OCI-LY1 (cell line): ENCODE results near the gene KRTAP22-2.

ENCODE experiments used
- H2AFZ ChIP-seq: fragments of 200-600 bp; sonication (generic), shearing (Covaris generic); 2 replicates; pipeline ENCODE4 v1.6.0; 2014; ENCODE audit warnings: antibody characterized with exemption, mild to moderate bottlenecking, low read length
- H3F3A ChIP-seq: fragments of 200-600 bp; sonication (generic), shearing (Covaris generic); 2 replicates; pipeline ENCODE4 v1.6.0; 2014; ENCODE audit warnings: mild to moderate bottlenecking, antibody characterized with exemption, low read length, moderate library complexity; ENCODE audit not compliant: insufficient read depth
- H3K27ac ChIP-seq: fragments of 200-600 bp; sonication (generic); 2 replicates; pipeline ENCODE4 v1.5.1; 2014; ENCODE audit warnings: low read length, mixed run types, mild to moderate bottlenecking, low read depth; ENCODE audit not compliant: poor library complexity, severe bottlenecking
- H3K27me3 ChIP-seq: fragments of 200-600 bp; sonication (generic); 2 replicates; pipeline ENCODE4 v1.6.0; 2014; ENCODE audit warnings: antibody characterized with exemption, mild to moderate bottlenecking, low read length, moderate library complexity; ENCODE audit not compliant: insufficient read depth
- H3K36me3 ChIP-seq: fragments of 200-600 bp; sonication (generic); 2 replicates; pipeline ENCODE4 v1.6.1; 2014; ENCODE audit warnings: mild to moderate bottlenecking, antibody characterized with exemption, low read length, moderate library complexity, mixed read lengths; ENCODE audit not compliant: insufficient read depth
- H3K4me1 ChIP-seq: fragments of 200-600 bp; sonication (generic); 2 replicates; pipeline ENCODE4 v1.5.1; 2014; ENCODE audit warnings: mild to moderate bottlenecking, low read length, moderate library complexity; ENCODE audit not compliant: insufficient read depth, severe bottlenecking
- H3K4me2 ChIP-seq: fragments of 200-600 bp; sonication (generic), shearing (Covaris generic); 2 replicates; pipeline ENCODE4 v1.6.1; 2014; ENCODE audit warnings: low read length
- H3K4me3 ChIP-seq: fragments of 200-600 bp; sonication (generic); 2 replicates; pipeline ENCODE4 v1.5.1; 2014; ENCODE audit warnings: low read length, low read depth, mild to moderate bottlenecking, mixed read lengths; ENCODE audit not compliant: poor library complexity, severe bottlenecking
- H3K79me2 ChIP-seq: fragments of 200-600 bp; shearing (Covaris generic); 2 replicates; pipeline ENCODE4 v1.6.1; 2016; ENCODE audit warnings: mixed run types, low read length, mixed read lengths; ENCODE audit not compliant: insufficient read depth
- H3K9ac ChIP-seq: fragments of 200-600 bp; sonication (generic), shearing (Covaris generic); 2 replicates; pipeline ENCODE4 v1.6.1; 2014; ENCODE audit warnings: mild to moderate bottlenecking, low read length, mixed read lengths
- H3K9me2 ChIP-seq: fragments of 200-600 bp; sonication (generic), shearing (Covaris generic); 2 replicates; pipeline ENCODE4 v1.6.1; 2014; ENCODE audit warnings: low read depth, mild to moderate bottlenecking, low read length, mixed read lengths
- H3K9me3 ChIP-seq: fragments of 200-600 bp; shearing (Covaris generic); 2 replicates; pipeline ENCODE4 v1.6.1; 2014; ENCODE audit warnings: low read length, mixed read lengths
- H4K20me1 ChIP-seq: fragments of 200-600 bp; sonication (generic), shearing (Covaris generic); 2 replicates; pipeline ENCODE4 v1.6.0; 2016; ENCODE audit warnings: mild to moderate bottlenecking, low read length; ENCODE audit not compliant: insufficient read depth
- EZH2 ChIP-seq: fragments of 200-600 bp; sonication (generic), shearing (Covaris generic); IDR thresholded peaks from 2 replicates; pipeline ENCODE4 v1.8.0; 2017; ENCODE audit warnings: borderline replicate concordance, mixed run types, mild to moderate bottlenecking, antibody characterized with exemption, low read length, moderate library complexity, mixed read lengths
- TF ChIP-seq, protein P1 (sequence below): fragments of 200-600 bp; sonication (generic), shearing (Covaris generic); IDR thresholded peaks from 2 replicates; pipeline ENCODE4 v1.5.1; 2017; ENCODE audit warnings: mild to moderate bottlenecking, antibody characterized with exemption, low read length, moderate library complexity, mixed read lengths

KRTAP22-2 gene

DNA sequence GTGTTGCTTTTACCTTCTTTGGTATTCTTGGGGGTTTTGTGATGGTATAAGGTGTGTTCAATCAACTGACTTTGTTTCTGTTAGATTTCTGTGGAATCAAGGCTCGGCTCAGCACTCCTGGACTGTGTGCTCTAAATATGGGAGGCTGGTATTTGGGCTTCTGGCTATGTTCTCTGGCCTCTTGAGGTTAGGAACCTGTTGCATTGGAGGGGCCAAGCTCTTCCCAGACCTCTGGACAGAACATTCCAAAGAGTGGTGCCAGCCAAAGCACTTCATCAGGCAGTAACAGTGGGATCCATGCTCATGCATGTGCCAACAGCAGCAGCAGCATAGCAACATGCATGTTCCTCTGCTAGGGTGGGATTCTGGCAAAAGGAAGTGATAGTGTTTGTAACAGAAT is 37.4 kb downstream of the KRTAP22-2 start:
- TF ChIP-seq, protein P1, sequence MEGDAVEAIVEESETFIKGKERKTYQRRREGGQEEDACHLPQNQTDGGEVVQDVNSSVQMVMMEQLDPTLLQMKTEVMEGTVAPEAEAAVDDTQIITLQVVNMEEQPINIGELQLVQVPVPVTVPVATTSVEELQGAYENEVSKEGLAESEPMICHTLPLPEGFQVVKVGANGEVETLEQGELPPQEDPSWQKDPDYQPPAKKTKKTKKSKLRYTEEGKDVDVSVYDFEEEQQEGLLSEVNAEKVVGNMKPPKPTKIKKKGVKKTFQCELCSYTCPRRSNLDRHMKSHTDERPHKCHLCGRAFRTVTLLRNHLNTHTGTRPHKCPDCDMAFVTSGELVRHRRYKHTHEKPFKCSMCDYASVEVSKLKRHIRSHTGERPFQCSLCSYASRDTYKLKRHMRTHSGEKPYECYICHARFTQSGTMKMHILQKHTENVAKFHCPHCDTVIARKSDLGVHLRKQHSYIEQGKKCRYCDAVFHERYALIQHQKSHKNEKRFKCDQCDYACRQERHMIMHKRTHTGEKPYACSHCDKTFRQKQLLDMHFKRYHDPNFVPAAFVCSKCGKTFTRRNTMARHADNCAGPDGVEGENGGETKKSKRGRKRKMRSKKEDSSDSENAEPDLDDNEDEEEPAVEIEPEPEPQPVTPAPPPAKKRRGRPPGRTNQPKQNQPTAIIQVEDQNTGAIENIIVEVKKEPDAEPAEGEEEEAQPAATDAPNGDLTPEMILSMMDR, result no peak
- TF ChIP-seq EZH2, result no peak
- no peaks in the 10 kb centered on the region for H3K27me3 ChIP-seq
- no peak overlapping the region for H3K4me3 ChIP-seq
- no peak overlapping the region for H3K4me2 ChIP-seq
- H3K9me2 ChIP-seq, result no peaks in the 10 kb centered on the region
- H3K4me1 ChIP-seq, result no peaks in the 10 kb centered on the region
- no peaks in the 10 kb centered on the region for H3F3A ChIP-seq
- H3K9ac ChIP-seq, result no peak overlapping the region
- H3K79me2 ChIP-seq, result no peaks in the 10 kb centered on the region
- no peak overlapping the region for H3K27ac ChIP-seq
- no peak overlapping the region for H2AFZ ChIP-seq
- no peaks in the 10 kb centered on the region for H4K20me1 ChIP-seq
- H3K36me3 ChIP-seq, result no peaks in the 10 kb centered on the region
- no peaks in the 10 kb centered on the region for H3K9me3 ChIP-seq

- H3K9me3 ChIP-seq, result no peaks in the 10 kb centered on the region
- no peak within 1 kb of the TSS for H3K27ac ChIP-seq
- H3K4me3 ChIP-seq, result no peak within 1 kb of the TSS
- no peak within 1 kb of the TSS for H3K4me2 ChIP-seq
- H2AFZ ChIP-seq, result no peak within 1 kb of the TSS
- H3K36me3 ChIP-seq, result no peaks in the 10 kb centered on the region
- no peaks in the 10 kb centered on the region for H3F3A ChIP-seq
- H3K9me2 ChIP-seq, result no peaks in the 10 kb centered on the region
- no peaks in the 10 kb centered on the region for H4K20me1 ChIP-seq
- no peaks in the 10 kb centered on the region for H3K4me1 ChIP-seq
- H3K27me3 ChIP-seq, result no peaks in the 10 kb centered on the region
- no peak within 1 kb of the TSS for H3K9ac ChIP-seq
- no peaks in the 10 kb centered on the region for H3K79me2 ChIP-seq
- TF ChIP-seq, protein P1, result no peak
- no peak for TF ChIP-seq EZH2
Measured at GRCh38 chr21:30541764-30542163, 48.4 kb downstream of the KRTAP22-2 start, which contains the start of gene KRTAP19-6. Gene KRTAP19-6 (minus strand): TSS chr21:30541864. CDS start chr21:30541833, 31 bp downstream.
